HG03159 (cell line): ENCODE measurements around the gene SLC39A3.
A peak's percentile ranks its signal among the peaks of the same experiment; 100 is the strongest.

Experiments
- ATAC-seq: cut with Tn5 transposase; IDR thresholded peaks from one replicate; pipeline ENCODE4 v1.9.1; 2021; ENCODE audit warnings: mild to moderate bottlenecking, moderate library complexity; ENCODE audit not compliant: unreplicated experiment

SLC39A3 gene

GRCh38 chr19:2706251-2706650 is 33.6 kb downstream of the SLC39A3 start:
- no peak for ATAC-seq

- no peak for ATAC-seq
These were observed 36.1 kb downstream of the SLC39A3 start for GRCh38 chr19:2703691-2704216.

- no peak for ATAC-seq
These were observed 36.8 kb downstream of the SLC39A3 start for GRCh38 chr19:2703077-2703437.

GRCh38 chr19:2702170-2703076 is 37.4 kb downstream of the SLC39A3 start, which contains the start of gene GNG7:
Gene GNG7, minus strand, starts transcription at chr19:2702694. Its CDS starts 182,006 bp downstream, at chr19:2520688.
- peak; percentile 75 for ATAC-seq

- ATAC-seq, result no peak
These were observed 38.3 kb downstream of the SLC39A3 start for GRCh38 chr19:2701361-2702169.

- no peak for ATAC-seq
These were observed 39.0 kb downstream of the SLC39A3 start for GRCh38 chr19:2700660-2701360.

GRCh38 chr19:2699413-2700140 is 40.2 kb downstream of the SLC39A3 start:
- no peak for ATAC-seq

- ATAC-seq, result no peak
These were observed 45.6 kb downstream of the SLC39A3 start for GRCh38 chr19:2694196-2694595.

- ATAC-seq, result no peak
These were observed 46.2 kb downstream of the SLC39A3 start for GRCh38 chr19:2693492-2694160.

- ATAC-seq, result no peak
These were observed 47.9 kb downstream of the SLC39A3 start for GRCh38 chr19:2691951-2692350.

GRCh38 chr19:2690856-2691255 is 49.0 kb downstream of the SLC39A3 start:
- ATAC-seq, result no peak

GRCh38 chr19:2686360-2686759 is 53.5 kb downstream of the SLC39A3 start:
- ATAC-seq, result no peak

GRCh38 chr19:2685204-2685704 is 54.6 kb downstream of the SLC39A3 start:
- no peak for ATAC-seq

- no peak for ATAC-seq
These were observed 56.3 kb downstream of the SLC39A3 start for GRCh38 chr19:2683430-2684003.
